Tibial nerve (tissue), 4 donors: Measurements from ENCODE around the gene FSHB. TPM values are rescaled to one million over a fixed set of nuclear protein-coding genes. Genes with fewer than 3 reads are reported as not detected.

Experiments used
- DNase-seq, 2 donors: peaks; one replicate each; pipeline ENCODE4 v3.0.0-alpha.2; 2019; ENCODE audit warnings: low spot score in 2 of 2
- H3K27ac ChIP-seq, 4 donors: fragments of 200-600 bp; sonication (generic) in 3 of 4; one replicate each; pipeline ENCODE4 v1.5.1; 2017 to 2019; ENCODE audit warnings: mild to moderate bottlenecking in 1 of 4
- H3K27me3 ChIP-seq, 2 donors: fragments of 200-600 bp; sonication (generic) in 1 of 2; one replicate each; pipeline versions ENCODE4 v1.5.1 to v1.6.0; 2017 to 2019
- H3K36me3 ChIP-seq, 3 donors: fragments of 200-600 bp; sonication (generic); one replicate each; pipeline ENCODE4 v1.5.1; 2018 to 2019
- H3K4me1 ChIP-seq, 4 donors: fragments of 200-600 bp; sonication (generic) in 3 of 4; one replicate each; pipeline ENCODE4 v1.5.1; 2017 to 2019
- H3K4me3 ChIP-seq, 4 donors: fragments of 200-600 bp; sonication (generic) in 3 of 4; one replicate each; pipeline ENCODE4 v1.5.1; 2017 to 2019; ENCODE audit warnings: mild to moderate bottlenecking in 1 of 4, moderate library complexity in 1 of 4
- H3K9me3 ChIP-seq, 4 donors: fragments of 200-600 bp; sonication (generic) in 3 of 4; one replicate each; pipeline ENCODE4 v1.5.1; 2017 to 2019
- EP300 ChIP-seq, 2 donors: sonication (generic); formaldehyde crosslinking; IDR thresholded peaks; one replicate each; pipeline ENCODE4 v1.6.1; 2017; ENCODE audit warnings: antibody characterized with exemption in 2 of 2, mild to moderate bottlenecking in 1 of 2
- POLR2A ChIP-seq, 2 donors: fragments of 450-650 bp; IDR thresholded peaks; one replicate each; pipeline ENCODE4 v1.6.1; 2017; ENCODE audit warnings: antibody characterized with exemption in 2 of 2, mild to moderate bottlenecking in 2 of 2, moderate library complexity in 2 of 2
- WGBS, 2 donors: methylation state at CpG; one replicate each; pipeline ENCODE4 v1.1.5; 2018; 5-methylcytosine and 5-hydroxymethylcytosine counted together
- total RNA-seq, 4 donors: library from RNA; depleted of rRNA; stranded (reverse); fragments of >200 nt; gene quantifications; one replicate each; pipeline ENCODE4 v1.1.0, GENCODE V29; 2016
- TF ChIP-seq, protein P1 (sequence below), 5 experiments: fragments of 200-600 bp in 3 of 5; fragments of 450-650 bp in 2 of 5; sonication (generic) in 3 of 5; IDR thresholded peaks; one replicate each; pipeline ENCODE4 v1.5.1; 2016 to 2019; ENCODE audit warnings: antibody characterized with exemption in 5 of 5, mild to moderate bottlenecking in 3 of 5, moderate library complexity in 2 of 5

Gene FSHB
- total RNA-seq, 4 donors from 2014 or later = not detected

- Histone ChIP-seq H3K27me3 (no peaks in the 10 kb centered on the region), H3K9me3 (peaks cover 0 to 5% (median 0%) of the 10 kb centered on the region in 4 donors), H3K36me3 (no peaks in the 10 kb centered on the region), H3K4me3 (no peak overlapping the region), H3K4me1 (no peaks in the 10 kb centered on the region), H3K27ac (no peak overlapping the region)
- WGBS, 2 donors = 71 to 79% methylated on average over 7 of the region's 7 CpGs
- DNase-seq = no peak
- TF ChIP-seq POLR2A (IDR thresholded peaks at IDR 0.05) (no peak), EP300 (IDR thresholded peaks at IDR 0.05) (no peak)
- TF ChIP-seq, protein P1, sequence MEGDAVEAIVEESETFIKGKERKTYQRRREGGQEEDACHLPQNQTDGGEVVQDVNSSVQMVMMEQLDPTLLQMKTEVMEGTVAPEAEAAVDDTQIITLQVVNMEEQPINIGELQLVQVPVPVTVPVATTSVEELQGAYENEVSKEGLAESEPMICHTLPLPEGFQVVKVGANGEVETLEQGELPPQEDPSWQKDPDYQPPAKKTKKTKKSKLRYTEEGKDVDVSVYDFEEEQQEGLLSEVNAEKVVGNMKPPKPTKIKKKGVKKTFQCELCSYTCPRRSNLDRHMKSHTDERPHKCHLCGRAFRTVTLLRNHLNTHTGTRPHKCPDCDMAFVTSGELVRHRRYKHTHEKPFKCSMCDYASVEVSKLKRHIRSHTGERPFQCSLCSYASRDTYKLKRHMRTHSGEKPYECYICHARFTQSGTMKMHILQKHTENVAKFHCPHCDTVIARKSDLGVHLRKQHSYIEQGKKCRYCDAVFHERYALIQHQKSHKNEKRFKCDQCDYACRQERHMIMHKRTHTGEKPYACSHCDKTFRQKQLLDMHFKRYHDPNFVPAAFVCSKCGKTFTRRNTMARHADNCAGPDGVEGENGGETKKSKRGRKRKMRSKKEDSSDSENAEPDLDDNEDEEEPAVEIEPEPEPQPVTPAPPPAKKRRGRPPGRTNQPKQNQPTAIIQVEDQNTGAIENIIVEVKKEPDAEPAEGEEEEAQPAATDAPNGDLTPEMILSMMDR (IDR thresholded peaks at IDR 0.05) = no peak
Measured at GRCh38 chr11:30281476-30282288, 50.9 kb downstream of the FSHB start.

DNA sequence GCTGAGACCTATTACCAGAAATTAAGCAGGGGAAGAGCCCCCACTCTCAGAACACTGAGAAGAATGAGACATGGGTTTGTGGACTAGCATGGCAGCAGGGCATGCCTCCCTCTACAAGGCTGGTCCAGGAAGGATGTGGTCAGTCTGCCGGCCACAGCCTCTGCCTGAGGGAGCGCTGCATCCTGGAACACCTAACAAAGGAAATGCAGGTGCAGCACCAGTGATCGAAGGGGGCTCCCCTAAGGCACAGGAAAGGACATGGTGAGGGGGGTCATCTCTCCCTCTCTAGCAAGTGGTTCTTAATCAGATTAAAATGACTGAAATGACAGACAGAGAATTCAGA is 51.4 kb downstream of the FSHB start:
- H3K4me1 ChIP-seq = no peaks in the 10 kb centered on the region
- WGBS, 2 donors = 56 to 82% methylated on average over 3 of the region's 3 CpGs

More for the DNA sequence above, 51.4 kb downstream of the FSHB start:
- peaks cover 0 to 5% (median 0%) of the 10 kb centered on the region in 4 donors for H3K9me3 ChIP-seq
- H3K4me3 ChIP-seq = no peak overlapping the region
- TF ChIP-seq POLR2A (IDR thresholded peaks at IDR 0.05) = no peak
- no peak for TF ChIP-seq EP300 (IDR thresholded peaks at IDR 0.05)
- TF ChIP-seq, protein P1 (IDR thresholded peaks at IDR 0.05) = no peak
- H3K27me3 ChIP-seq = no peaks in the 10 kb centered on the region
- no peak for DNase-seq
- no peak overlapping the region for H3K27ac ChIP-seq
- no peaks in the 10 kb centered on the region for H3K36me3 ChIP-seq

Other genes with a start within 250 kb of the FSHB start
- gene KCNA4, start 214.0 kb upstream of the FSHB start, total RNA-seq = 1 to 10 TPM in 1 of 4 donors, under 1 TPM in 3; 0.21 to 2.4 (median 0.44) TPM
- 10 to 100 TPM; 12.1 to 20.8 (median 16.1) TPM for gene ARL14EP, start 92.1 kb downstream of the FSHB start, total RNA-seq